A204.1 (cell line): ENCODE measurements around the gene SYNJ1.
"Not testable (repeated sequence)": the region's sequence is repeated elsewhere in the genome, so short reads cannot be mapped to it uniquely, and the experiment has no call there.

ENCODE experiments used
- FAIRE-seq: peaks from 2 replicates; lab custom pipeline; 2012; peaks lifted over from hg19 to GRCh38; lab: Jason Lieb, UNC

SYNJ1 gene

DNA sequence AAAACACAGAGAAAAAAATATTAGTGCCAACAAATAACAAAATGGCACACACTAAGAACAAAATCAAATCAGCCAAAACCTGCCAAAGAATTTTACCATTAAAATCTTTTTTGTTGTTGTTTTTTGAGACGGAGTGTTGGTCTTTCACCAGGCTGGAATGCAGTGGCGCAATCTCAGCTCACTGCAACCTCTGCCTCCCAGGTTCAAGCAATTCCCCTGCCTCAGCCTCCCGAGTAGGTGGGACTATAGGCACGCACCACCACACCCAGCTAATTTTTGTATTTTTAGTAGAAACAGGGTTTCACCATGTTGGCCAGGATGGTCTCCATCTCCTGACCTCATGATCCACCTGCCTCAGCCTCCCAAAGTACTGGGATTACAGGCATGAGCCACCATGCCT lies 8.3 kb upstream of the SYNJ1 start:
- not testable (repeated sequence) for FAIRE-seq

DNA sequence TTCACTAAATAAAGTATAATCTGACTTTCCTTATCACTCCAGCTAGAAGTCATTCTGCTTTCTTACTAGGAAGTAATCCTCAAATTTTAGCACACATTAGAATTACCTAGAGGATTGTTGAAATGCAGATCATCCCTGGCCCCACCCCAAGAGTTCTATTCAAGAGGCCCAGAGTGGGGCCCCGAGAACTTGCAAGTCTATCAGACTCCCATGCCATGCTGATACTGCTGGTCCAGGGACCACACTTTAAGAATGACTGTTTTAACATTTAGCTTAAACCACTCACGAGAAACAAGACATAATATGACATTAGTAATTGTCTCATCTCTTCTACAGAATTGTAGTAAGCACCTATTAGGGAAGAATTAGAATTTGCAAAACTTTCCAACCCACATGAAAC lies 7.7 kb upstream of the SYNJ1 start:
- FAIRE-seq: no peak

DNA sequence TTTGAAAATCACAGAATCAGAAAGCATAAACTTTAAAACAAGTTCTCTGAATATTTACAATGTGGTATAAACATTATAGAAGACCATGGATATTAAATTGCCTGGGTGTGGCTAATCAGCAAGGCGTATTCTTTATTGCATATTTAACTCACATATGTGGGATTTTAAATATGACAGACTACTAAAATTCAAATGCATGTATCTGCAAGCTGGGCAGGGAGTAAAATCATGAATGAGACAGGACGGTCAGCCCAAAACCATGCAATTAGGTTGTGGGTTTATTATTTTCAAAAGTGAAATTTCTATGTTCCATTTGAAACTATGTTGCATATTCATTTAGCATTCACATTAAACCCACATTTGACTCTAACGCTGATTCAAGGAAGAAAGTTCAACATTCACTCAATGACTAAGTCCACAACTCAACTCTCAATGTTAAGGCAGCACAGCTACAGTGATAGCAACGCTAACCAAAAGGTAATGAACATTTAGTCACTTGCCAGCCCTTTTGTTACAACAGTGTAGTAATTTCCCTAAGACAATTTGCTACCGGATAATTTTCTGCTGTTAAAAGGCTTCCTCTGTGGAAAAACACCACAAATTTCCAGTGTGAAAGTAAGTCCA lies 6.3 kb upstream of the SYNJ1 start:
- no peak for FAIRE-seq

DNA sequence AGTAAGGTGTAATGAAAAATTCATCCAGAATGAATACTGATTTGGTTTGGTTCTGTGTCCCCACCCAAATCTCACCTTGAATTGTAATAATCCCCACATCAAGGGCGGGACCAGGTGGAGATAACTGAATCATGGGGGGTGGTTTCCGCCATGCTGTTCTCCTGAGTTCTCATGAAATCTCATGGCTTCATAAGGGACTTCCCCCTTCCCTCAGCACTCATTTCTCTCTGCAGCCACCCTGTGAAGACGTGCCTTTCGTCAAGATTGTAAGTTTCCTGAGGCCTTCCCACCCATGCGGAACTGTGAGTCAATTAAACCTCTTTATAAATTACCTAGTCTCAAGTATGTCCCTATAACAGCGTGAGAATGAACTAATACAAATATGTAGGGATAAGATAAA lies 5.5 kb upstream of the SYNJ1 start:
- FAIRE-seq: no peak

DNA sequence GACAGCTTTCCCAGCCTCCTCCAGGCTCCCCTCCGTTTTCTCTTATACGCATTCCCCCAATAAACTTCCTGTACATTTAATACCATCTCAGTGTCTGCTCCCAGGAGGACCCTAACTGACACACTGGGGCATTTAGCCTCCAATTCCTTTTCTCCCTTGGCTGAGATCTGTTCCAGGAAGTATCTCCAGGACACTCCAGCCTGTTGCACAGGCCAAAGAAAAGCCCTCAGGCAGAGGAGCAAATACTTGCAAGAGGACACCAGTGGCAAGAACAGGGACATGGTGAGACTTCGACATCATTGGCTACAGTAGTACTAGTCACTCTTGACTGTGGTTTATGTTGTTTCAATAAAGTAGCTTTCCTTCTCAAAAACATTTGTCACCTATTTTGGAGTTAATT lies 4.7 kb upstream of the SYNJ1 start:
- FAIRE-seq: no peak

DNA sequence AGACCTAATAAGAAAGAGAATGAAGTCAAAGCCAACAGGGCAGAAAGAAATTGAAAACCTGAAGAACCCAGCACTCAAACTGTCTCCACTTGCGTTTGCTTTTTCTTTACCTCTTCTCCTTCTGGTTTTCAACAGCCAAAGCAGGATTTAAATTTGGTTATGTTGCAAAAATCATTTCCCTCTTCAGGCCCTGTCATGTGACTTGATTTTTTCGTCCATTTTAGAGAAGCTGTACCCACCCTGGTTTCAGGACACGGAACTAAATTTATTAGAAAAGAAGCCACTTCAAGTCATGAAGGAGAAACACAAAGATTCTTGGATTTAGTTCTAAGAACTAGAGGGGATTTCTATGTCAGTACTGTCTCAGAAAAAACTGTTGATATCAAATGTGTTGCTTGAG lies 1.0 kb upstream of the SYNJ1 start:
- no peak for FAIRE-seq

DNA sequence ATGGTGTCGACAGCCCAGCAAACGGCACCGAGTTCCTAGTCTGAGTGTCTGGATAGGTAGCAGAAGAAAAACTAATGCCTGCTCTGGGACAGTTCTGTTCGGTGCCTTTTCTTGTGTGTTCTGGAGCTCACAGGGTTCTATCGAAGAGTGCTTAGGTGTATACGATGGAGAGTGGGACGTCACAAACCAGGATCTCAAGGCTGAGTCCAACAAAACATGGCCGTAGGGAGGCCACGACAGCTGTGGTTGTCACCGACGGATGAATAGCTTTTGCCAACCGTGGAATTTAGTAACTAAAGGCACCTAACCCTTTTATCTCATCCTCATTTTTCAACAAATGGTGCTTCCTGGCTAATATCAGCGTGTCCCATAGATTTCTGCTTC lies 635 bp upstream of the SYNJ1 start:
- no peak for FAIRE-seq

DNA sequence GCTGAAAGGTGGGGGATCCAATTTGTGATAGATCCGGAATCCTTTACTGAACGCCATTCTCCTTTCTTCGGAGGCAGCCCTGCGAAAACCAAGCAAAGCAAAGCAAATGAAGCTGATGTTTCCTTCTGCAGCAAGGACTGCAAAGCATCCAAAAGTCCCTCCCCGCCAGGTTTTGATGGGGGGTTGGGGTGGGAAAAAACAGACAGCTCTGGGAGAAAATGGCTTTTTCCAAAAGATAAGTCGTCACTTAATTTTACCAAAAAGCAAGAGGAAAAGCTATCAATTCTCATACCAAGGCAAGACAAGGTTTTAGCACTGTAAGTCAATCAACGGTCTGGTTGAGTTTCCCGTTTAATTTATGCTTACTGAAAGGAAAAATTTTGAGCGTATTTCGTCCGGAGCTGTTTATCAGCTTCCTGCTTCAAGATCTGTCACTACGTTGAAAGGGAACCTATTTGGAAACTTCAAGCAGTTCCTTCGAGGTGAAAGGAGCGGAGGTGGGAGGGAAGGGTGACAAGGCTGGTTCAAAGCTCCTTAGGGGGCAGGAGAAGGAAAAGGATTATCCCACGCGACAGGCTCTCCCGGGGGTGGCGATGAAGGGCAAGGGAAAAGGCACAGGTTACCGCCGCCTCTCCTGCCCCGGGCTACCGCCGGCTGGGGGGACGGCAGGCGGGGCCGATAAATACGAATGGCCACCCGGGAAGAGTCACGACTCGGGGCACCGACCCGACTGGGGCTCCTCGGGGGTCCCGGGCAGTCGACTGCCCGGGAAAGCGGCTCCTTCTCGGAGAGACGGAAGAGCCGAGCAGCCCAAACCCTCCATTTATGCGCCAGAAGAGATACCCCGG lies 750 bp downstream of the SYNJ1 start:
- no peak for FAIRE-seq

DNA sequence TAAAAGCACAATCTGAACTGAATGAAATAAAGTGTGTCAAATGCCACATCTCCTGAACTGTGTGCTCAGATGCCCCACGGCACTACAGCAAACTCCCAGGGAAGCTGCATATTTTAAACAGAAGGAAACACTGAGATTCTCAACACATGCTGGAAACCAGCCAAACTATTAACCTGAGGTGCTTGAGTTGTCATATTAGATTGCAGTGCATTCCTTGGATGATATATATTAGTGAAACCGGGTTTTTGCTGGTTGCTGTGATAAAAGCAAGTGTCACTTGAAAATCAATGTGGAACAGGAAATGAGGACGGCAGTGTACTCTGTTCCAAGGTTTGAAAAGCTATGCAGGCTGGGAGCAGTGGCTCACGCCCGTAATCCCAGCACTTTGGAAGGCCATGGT lies 8.7 kb downstream of the SYNJ1 start:
- no peak for FAIRE-seq

DNA sequence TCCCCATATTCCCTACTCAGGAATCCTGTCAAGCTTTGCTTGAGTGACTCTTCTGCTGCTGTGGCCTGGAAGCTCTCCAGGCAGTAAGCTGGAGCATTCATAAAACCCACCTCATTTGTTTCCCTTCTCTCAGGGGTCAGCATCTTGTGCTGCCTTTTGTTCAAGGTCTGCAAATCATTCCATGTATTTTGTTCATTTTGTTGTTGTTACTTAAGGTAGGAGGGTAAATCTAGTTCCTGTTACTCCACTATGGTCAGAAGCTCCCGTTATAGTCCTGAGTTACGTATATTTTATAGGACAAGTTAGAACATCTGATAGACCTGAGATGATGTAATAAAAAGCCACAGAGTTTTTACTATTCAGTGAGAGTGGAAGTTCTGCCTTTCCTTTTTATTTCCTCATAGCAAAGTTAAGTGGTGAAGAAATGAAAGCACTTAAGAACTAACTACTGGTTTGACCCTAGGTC lies 9.9 kb downstream of the SYNJ1 start:
- no peak for FAIRE-seq

DNA sequence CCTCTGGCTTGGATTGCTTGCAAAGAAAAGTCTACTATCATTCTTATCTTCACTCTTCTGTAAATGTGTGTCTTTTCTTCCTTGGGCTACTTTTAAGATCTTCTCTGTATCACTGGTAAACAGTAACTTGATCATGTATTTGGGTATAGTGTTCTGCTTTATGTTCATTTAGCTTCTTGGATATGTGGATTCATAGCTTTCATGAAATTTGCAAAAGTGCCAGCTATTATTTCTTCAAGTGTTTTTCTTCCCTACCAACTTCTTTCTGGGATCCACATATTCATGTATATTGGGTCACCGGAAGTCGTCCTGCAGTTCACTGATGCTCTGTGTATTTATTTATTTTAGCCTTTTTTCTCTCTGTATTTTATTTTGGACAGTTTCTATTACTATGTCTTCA lies 11.3 kb downstream of the SYNJ1 start:
- FAIRE-seq: no peak

DNA sequence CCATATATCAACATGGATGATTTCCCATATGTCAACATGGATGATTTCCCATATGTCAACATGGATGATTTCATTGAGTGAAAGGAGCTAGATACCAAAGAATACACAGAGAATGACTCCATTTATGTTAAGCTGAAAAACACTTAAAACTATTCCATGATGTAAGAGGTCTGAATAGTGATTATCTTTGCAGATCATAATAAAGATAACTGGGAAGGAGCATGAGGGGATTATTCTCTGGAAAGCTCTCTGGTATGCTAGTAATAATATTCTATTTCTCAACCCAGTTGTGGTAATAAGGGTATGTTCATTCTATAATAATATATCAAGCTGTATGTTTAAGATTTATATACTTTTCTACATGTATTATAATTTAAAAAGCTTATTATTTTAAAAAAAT lies 14.1 kb downstream of the SYNJ1 start:
- no peak for FAIRE-seq

DNA sequence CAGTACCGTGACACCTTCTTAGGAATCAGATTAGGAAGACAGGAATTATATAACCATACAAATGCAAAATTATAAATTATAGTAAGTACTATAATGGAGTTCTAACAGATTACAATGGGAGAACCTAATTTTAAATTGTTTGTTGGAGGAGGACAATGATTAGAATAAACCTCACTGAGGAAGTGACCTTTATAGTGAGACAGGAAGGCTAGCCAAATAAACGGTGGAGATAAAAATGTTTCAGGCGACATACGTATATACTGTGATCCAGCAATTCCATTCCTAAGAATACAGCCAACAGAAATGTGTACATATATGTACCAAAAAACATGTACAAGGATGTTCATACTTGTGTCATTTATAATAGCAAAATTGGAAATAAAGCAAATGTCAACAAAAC lies 15.2 kb downstream of the SYNJ1 start:
- no peak for FAIRE-seq

DNA sequence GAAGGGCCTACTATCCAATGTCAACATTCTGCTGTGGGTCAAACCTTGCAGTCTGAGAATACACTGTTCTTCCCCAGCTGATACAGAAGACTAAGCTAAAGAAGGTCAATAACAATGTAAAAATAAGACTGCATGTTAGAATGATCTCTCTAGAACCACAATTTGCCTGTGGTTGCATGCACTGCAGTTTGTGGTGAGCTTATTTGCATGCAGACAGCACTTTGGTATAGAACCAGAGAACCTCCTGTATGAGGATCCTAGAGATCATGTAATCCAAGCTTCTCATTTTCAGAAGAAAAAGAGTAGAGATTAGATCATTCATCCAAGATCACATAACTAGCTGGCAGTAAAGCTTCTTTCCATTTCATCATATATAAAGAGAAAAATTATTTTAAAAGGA lies 15.8 kb downstream of the SYNJ1 start:
- FAIRE-seq: no peak

DNA sequence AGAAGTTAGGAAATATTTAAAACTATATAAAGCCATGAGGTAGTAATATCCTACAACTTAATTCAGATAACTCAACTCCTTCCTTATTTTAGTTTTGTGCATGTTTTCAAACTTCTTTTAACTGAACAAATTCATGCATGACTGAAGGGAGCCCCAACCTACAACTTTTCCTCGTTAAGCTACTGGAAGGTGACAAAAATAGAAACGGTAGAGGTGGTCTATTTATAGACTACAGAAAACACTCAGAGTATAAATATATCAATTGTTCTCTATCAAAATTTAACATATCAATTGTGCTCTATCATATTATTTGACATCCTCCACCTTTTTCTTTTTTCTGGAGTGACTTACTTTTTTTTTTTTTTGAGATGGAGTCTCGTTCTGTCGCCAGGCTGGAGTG lies 16.8 kb downstream of the SYNJ1 start:
- FAIRE-seq: no peak

DNA sequence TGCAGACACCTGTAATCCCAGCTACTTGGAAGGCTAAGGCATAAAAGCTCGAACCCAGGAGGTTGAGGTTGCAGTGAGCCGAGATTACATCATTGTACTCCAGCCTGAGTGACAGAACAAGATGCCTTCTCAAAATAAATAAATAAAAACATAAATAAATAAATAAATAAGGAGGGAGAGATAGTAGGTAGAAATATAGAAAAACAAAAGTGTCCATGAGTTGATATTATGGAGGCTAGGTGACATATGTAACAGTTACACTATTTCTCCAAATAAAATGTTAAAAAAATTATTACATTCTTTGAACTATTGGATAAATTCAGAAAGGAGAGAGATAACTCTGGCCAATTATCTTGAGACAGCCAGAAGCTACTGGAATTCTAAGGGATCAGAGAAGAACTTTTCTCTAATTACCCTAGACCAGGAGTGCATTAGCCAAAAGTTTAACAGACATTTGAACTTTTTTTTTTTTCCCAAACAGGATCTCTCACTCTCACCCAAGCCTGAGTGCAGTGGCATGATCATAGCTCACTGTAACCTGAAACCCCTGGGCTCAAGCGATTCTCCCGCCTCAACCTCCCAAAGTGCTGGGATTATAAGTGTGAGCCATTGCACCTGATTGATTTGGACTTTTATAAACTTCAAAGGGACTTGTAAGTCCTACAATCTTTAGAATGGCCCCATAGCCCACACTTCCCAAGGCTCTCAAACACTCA lies 17.6 kb downstream of the SYNJ1 start:
- FAIRE-seq: no peak

DNA sequence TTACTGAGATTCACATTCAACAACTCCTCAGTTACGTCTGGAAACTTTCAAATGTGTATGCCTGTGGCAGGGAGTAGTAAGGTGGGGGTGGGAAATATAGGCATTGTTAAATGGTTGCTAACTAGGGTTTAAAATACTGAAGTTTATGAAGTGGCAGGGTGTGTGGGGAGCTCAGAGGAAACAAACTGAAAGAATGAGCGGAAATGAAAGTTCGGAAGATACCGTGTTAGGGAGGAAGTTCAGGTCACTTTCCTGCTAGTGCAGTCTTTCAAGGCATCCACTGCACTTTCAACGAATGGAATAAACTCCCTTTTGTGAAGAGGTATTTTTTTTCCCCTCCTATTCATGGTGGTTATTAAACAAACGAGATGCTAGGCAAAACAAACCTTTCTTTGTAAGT lies 19.7 kb downstream of the SYNJ1 start:
- FAIRE-seq: no peak

DNA sequence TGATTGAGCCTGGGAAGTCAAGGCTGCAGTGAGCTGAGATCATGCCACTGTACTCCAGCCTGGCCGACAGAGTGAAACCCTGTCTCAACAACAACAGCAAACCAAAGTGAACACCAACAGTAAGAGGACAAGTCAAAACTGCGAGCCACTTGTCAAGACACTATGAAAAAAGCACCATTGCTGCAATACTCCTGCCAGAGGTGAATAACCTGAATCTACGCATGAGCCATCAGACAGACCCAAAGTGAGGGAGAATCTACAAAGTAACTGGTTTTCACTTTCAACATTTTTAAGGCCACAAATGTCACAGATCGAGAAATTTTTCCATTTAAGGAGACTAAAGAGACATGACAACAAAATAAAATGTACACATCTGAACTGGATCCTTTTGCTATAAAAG lies 21.9 kb downstream of the SYNJ1 start:
- FAIRE-seq: no peak

DNA sequence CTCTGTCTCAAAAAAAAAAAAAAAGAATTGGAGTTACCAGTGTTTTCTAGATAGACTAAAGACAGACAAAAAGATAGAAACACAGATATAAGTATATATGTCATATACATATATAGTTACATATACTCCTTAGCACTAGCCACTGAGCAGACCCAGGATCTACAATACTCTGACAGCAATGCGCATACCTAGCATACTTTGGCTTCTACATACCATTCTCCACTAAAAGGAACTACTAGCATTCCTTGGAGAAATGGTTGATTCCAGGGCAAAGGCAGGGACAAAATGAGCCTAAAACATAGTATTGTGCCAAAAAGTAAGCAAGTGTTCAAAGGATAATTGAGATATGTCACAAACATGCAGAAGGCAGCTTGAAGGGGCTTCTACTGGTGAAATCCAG lies 22.7 kb downstream of the SYNJ1 start:
- no peak for FAIRE-seq

DNA sequence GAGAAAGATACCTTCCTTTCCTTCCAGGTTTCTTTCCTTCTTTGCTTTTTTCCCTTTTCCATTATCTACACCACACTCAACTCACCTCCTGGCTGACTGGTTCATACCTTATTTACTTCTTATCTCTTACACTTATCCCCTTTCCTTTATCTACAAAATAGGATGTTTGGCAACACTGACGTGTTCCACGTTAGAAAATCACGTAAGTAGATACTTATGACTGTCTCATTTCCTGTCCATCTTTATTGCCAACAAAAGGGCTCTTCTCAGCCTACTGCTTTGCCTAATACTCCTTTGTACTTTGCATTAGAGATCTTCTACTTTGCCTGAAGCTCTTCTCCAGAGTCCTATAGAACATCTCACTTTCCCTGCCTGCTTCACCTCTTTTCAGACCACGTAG lies 25.1 kb downstream of the SYNJ1 start:
- no peak for FAIRE-seq

DNA sequence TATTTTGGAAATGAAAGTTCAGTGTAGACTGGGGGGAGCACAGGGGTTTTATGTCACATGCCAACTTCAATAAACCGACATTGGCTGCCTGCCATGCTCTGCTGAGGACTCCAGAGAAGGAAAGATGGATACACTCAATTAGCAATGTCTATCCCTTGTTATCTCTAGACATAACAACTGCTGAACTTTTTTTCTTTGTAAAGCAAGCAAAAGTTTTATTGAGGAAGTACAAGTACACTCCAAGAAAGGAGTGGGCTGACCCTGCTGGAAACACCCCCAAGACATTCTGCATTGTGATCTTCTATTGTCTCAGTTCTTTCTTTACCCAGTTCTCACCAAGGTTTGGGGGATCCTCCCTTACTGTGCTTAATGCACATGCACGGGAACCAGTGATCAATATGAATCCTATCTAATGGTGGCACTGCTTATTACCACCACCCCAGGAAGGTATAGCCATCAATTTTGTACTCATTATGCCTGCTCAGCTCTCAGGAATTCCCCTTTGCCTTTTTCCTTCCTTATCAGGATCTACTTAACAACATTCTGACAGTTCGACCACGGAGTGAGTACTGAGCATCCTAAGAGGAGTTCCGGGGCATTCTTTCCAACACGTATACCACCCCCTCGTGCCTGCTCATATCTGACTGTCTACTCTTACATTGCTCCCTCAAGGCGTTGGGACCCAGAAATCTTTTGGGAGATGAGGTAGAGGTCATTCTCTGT lies 28.7 kb downstream of the SYNJ1 start:
- FAIRE-seq: no peak

DNA sequence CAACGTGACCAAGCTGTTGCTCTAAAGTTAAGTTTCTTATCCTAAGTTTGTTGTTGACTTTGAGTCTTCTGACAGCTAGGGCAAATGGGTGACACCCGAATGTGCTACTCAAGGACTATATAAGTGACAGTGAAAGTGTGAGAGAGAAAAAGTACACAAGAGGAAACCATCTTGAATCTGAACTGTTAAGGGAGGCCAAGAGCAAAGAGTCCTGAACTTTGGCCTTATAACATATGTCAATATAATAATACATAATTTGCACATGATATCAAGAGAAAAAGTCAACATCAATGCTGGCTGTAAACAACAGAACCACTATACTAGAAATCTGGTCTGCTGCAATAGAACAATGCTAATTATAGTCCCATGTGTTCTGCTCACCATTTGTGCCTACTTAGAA lies 29.5 kb downstream of the SYNJ1 start:
- FAIRE-seq: no peak

DNA sequence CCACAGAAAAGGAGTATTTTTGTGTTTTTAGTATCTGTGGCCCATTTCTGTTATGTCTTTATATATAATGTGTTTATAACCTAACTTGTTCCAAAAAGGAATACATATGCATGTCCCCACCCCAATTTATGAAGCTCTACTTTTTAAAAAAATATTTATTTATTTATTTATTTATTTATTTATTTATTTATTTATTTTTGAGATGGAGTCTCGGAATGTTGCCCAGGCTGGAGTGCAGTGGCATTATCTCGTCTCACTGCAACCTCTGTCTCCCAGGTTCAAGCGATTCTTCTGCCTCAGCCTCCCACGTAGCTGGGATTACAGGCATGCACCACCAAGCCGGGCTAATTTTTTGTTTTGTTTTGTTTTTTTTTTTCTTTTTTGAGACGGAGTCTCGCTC lies 32.3 kb downstream of the SYNJ1 start:
- FAIRE-seq: not testable (repeated sequence)
